Mucosa of descending colon (tissue), 3 donors: ENCODE measurements around the gene EDN2. TPM values are rescaled to one million over a fixed set of nuclear protein-coding genes. Genes with fewer than 3 reads are reported as not detected.

ENCODE experiments used
- ATAC-seq: fragments of 200-7000 bp; cut with Tn5 transposase; one replicate; pipeline ENCODE4 v1.9.1; 2020; ENCODE audit warnings: mild to moderate bottlenecking, moderate library complexity
- DNase-seq, 3 donors: peaks; one replicate each; pipeline ENCODE4 v3.0.0-alpha.2; 2020
- H3K36me3 ChIP-seq: fragments of 200-600 bp; one replicate; pipeline ENCODE4 v1.8.0; 2021; ENCODE audit warnings: low read depth, mild to moderate bottlenecking
- H3K4me1 ChIP-seq: fragments of 200-600 bp; one replicate; pipeline ENCODE4 v1.8.0; 2021; ENCODE audit warnings: low read depth, mild to moderate bottlenecking
- H3K4me3 ChIP-seq: fragments of 200-600 bp; one replicate; pipeline ENCODE4 v1.8.0; 2021; ENCODE audit warnings: mild to moderate bottlenecking
- H3K9me3 ChIP-seq: fragments of 200-600 bp; one replicate; pipeline ENCODE4 v1.8.0; 2021; ENCODE audit warnings: mild to moderate bottlenecking
- CTCF ChIP-seq: fragments of 200-600 bp; IDR thresholded peaks from one replicate; pipeline ENCODE4 v1.8.0; 2022; ENCODE audit warnings: antibody characterized with exemption, mild to moderate bottlenecking
- intact Hi-C, 2 donors: fragments of 100-400 bp; cut with DNase I in 1 of 2; cut with micrococcal nuclease in 1 of 2; formaldehyde crosslinking; loops; one replicate each; pipeline versions ENCODE4 v1.11.0 to v1.11.1; 2022; cut with DNase I, micrococcal nuclease
- total RNA-seq, 3 donors: library from RNA; stranded (reverse); fragmentation: NEBNext Ultra II Directional in 2 of 3; extraction: Animal tissue kit (Norgen Biotek cat#: 25700) in 2 of 3; gene quantifications; one replicate each; pipeline versions ENCODE4 v1.2.1 to v1.2.4, GENCODE V29; 2021 to 2023
- donor health status: DM: no; HTN: no; CAD: no; lungs with moderate emphysema.
- donor health status: DM: no; HTN: no; CAD: no.
- donor health status: DM: no; HTN: yes; CAD: no.

EDN2 gene
- total RNA-seq, 3 donors from 2014 or later = 1.6 to 5.8 (median 2.0) TPM

- Histone ChIP-seq H3K36me3 (no peaks in the 10 kb centered on the region), H3K9me3 (no peaks in the 10 kb centered on the region), H3K4me1 (peaks cover 26% of the 10 kb centered on the region), H3K4me3 (no peak overlapping the region)
- DNase-seq = peak in 1 of 3 donors; percentile 35
- peak; percentile 77 for ATAC-seq
- intact Hi-C loops = no loop called here
- TF ChIP-seq CTCF = no peak
These were observed 22.4 kb downstream of the EDN2 start for GRCh38 chr1:41461790-41462679.

- no peaks in the 10 kb centered on the region for H3K36me3 ChIP-seq
- no peak overlapping the region for H3K4me3 ChIP-seq
- DNase-seq = no peak
- ATAC-seq = no peak
- H3K4me1 ChIP-seq = peaks cover 33% of the 10 kb centered on the region
- TF ChIP-seq CTCF = no peak
- intact Hi-C loops = no loop called here
- no peaks in the 10 kb centered on the region for H3K9me3 ChIP-seq
These were observed 27.5 kb downstream of the EDN2 start for GRCh38 chr1:41456847-41457540.

- no peaks in the 10 kb centered on the region for H3K36me3 ChIP-seq
- DNase-seq = no peak
- H3K4me1 ChIP-seq = peaks cover 25% of the 10 kb centered on the region
- no peaks in the 10 kb centered on the region for H3K9me3 ChIP-seq
- TF ChIP-seq CTCF = no peak
- H3K4me3 ChIP-seq = no peak overlapping the region
- intact Hi-C loops = no loop called here
- no peak for ATAC-seq
These were observed 28.8 kb downstream of the EDN2 start for GRCh38 chr1:41455479-41456332.

- intact Hi-C loops = no loop called here
- no peaks in the 10 kb centered on the region for H3K36me3 ChIP-seq
- no peaks in the 10 kb centered on the region for H3K9me3 ChIP-seq
- peaks cover 25% of the 10 kb centered on the region for H3K4me1 ChIP-seq
- peak; percentile 92 for ATAC-seq
- no peak overlapping the region for H3K4me3 ChIP-seq
- no peak for TF ChIP-seq CTCF
- DNase-seq = peak; percentile 75 to 84 (median 83)
These were observed 30.1 kb downstream of the EDN2 start for GRCh38 chr1:41454406-41454805.

- H3K4me1 ChIP-seq = peaks cover 25% of the 10 kb centered on the region
- ATAC-seq (peak; percentile 33), DNase-seq (no peak)
- no peak overlapping the region for H3K4me3 ChIP-seq
- H3K36me3 ChIP-seq = no peaks in the 10 kb centered on the region
- H3K9me3 ChIP-seq = no peaks in the 10 kb centered on the region
- intact Hi-C loops = no loop called here
- no peak for TF ChIP-seq CTCF
These were observed 31.7 kb downstream of the EDN2 start for GRCh38 chr1:41452704-41453290.
